Muscle layer of colon (tissue), 2 donors: Measurements from ENCODE around the gene EVX1.

ENCODE experiments used
- H3K27ac ChIP-seq: one replicate; pipeline ENCODE4 v1.7.0; 2013; ENCODE audit warnings: low read depth, mild to moderate bottlenecking, low read length, moderate library complexity
- H3K27me3 ChIP-seq, 2 donors: one replicate each; pipeline ENCODE4 v1.7.0; 2013; ENCODE audit warnings: low read length in 2 of 2, mild to moderate bottlenecking in 2 of 2; ENCODE audit not compliant: insufficient read depth in 2 of 2, control insufficient read depth in 1 of 2
- H3K36me3 ChIP-seq: one replicate; pipeline ENCODE4 v1.7.0; 2013; ENCODE audit warnings: mild to moderate bottlenecking, low read length; ENCODE audit not compliant: insufficient read depth
- H3K4me1 ChIP-seq: one replicate; pipeline ENCODE4 v1.7.0; 2013; ENCODE audit warnings: mild to moderate bottlenecking, low read length; ENCODE audit not compliant: insufficient read depth
- H3K4me3 ChIP-seq, 2 donors: one replicate each; pipeline ENCODE4 v1.7.0; 2013; ENCODE audit warnings: low read length in 2 of 2, low read depth in 1 of 2, mild to moderate bottlenecking in 1 of 2, moderate library complexity in 1 of 2
- H3K9ac ChIP-seq: one replicate; pipeline ENCODE4 v1.7.0; 2013; ENCODE audit warnings: low read length
- H3K9me3 ChIP-seq: one replicate; pipeline ENCODE4 v1.7.0; 2013; ENCODE audit warnings: mild to moderate bottlenecking, low read length
- donor health status: abdominal sarcoma.
- donor health status: Adenocarcinoma of cecum.

The EVX1 gene

DNA sequence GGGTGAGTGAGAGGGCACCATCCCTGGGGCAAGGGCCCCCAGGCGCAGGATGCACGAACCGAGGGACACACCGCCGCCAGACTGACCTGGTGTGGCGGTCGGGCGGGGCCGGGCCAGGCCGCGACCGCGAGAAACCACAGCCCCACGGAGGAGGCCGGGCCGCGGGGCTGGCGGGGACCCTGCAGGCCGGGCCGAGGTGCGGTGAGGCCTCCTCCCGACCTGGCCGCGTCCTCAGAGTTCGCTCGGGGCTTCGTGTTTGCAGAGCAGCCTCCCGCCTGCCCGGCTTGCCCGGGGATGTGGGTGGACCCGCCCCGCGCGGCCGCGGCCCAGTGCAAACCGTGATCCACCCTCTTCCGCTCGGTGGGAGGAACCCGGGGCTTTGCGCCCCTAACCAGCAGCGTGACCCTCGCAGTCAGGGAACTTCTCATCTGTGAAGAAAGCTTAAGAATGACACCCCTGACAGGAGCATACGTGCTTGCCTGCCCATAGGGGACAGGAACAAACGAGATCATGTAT lies 22.1 kb upstream of the EVX1 start:
- no peaks in the 10 kb centered on the region for H3K4me1 ChIP-seq
- no peaks in the 10 kb centered on the region for H3K36me3 ChIP-seq
- no peak overlapping the region for H3K9ac ChIP-seq
- no peak overlapping the region for H3K27ac ChIP-seq
- H3K4me3 ChIP-seq = no peak overlapping the region
- H3K27me3 ChIP-seq = peaks cover 41 to 70% of the 10 kb centered on the region in 2 donors
- H3K9me3 ChIP-seq = no peaks in the 10 kb centered on the region

GRCh38 chr7:27221201-27221797 lies 21.3 kb upstream of the EVX1 start:
- Histone ChIP-seq H3K4me3 (no peak overlapping the region), H3K27ac (no peak overlapping the region), H3K27me3 (peaks cover 47 to 78% of the 10 kb centered on the region in 2 donors), H3K9ac (no peak overlapping the region), H3K36me3 (no peaks in the 10 kb centered on the region), H3K9me3 (no peaks in the 10 kb centered on the region), H3K4me1 (no peaks in the 10 kb centered on the region)

- no peak overlapping the region for H3K4me3 ChIP-seq
- no peaks in the 10 kb centered on the region for H3K9me3 ChIP-seq
- no peak overlapping the region for H3K27ac ChIP-seq
- no peak overlapping the region for H3K9ac ChIP-seq
- H3K4me1 ChIP-seq = no peaks in the 10 kb centered on the region
- H3K27me3 ChIP-seq = peaks cover 47 to 76% of the 10 kb centered on the region in 2 donors
- H3K36me3 ChIP-seq = no peaks in the 10 kb centered on the region
These were observed 18.5 kb upstream of the EVX1 start for GRCh38 chr7:27223941-27224575.

- no peaks in the 10 kb centered on the region for H3K9me3 ChIP-seq
- H3K27ac ChIP-seq = no peak overlapping the region
- H3K36me3 ChIP-seq = no peaks in the 10 kb centered on the region
- H3K9ac ChIP-seq = no peak overlapping the region
- no peaks in the 10 kb centered on the region for H3K4me1 ChIP-seq
- peaks cover 47 to 64% of the 10 kb centered on the region in 2 donors for H3K27me3 ChIP-seq
- H3K4me3 ChIP-seq = no peak overlapping the region
These were observed 17.3 kb upstream of the EVX1 start for GRCh38 chr7:27224983-27225934.

DNA sequence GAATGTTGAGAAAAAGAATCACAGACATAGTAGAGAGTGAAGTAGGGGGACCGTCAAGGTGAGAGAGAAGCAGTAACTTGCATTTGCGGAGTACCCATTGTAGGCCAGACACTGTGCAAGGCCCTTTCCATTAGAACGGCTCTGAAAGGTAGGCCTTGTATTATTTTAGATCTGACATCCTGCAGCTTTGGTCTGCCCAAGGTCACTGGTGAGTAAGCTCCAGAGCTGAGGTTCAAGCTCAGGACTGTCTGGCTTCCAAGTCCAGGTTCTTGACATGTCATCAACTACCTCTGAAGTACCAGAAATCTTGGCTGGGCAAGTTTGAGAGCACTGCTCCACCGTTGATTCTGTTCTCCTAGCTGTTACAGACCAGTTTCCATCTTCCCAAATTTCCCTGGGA lies 13.2 kb upstream of the EVX1 start:
- no peaks in the 10 kb centered on the region for H3K9me3 ChIP-seq
- no peak overlapping the region for H3K4me3 ChIP-seq
- no peaks in the 10 kb centered on the region for H3K4me1 ChIP-seq
- no peak overlapping the region for H3K9ac ChIP-seq
- no peaks in the 10 kb centered on the region for H3K36me3 ChIP-seq
- peaks cover 16 to 22% of the 10 kb centered on the region in 2 donors for H3K27me3 ChIP-seq
- H3K27ac ChIP-seq = no peak overlapping the region

- Histone ChIP-seq H3K4me3 (peak overlapping the region; percentile 50 to 80), H3K9ac (no peak overlapping the region), H3K9me3 (no peaks in the 10 kb centered on the region), H3K27me3 (peaks cover 39 to 56% of the 10 kb centered on the region in 2 donors), H3K4me1 (peaks cover 16% of the 10 kb centered on the region), H3K27ac (no peak overlapping the region), H3K36me3 (no peaks in the 10 kb centered on the region)
These were observed 7.0 kb upstream of the EVX1 start for GRCh38 chr7:27235387-27236311.

- H3K4me1 ChIP-seq = peaks cover 23% of the 10 kb centered on the region
- H3K4me3 ChIP-seq = no peak overlapping the region
- no peak overlapping the region for H3K9ac ChIP-seq
- H3K27me3 ChIP-seq = peaks cover 61 to 77% of the 10 kb centered on the region in 2 donors
- H3K36me3 ChIP-seq = no peaks in the 10 kb centered on the region
- no peaks in the 10 kb centered on the region for H3K9me3 ChIP-seq
- H3K27ac ChIP-seq = no peak overlapping the region
These were observed 4.8 kb upstream of the EVX1 start for GRCh38 chr7:27237735-27238334.

- H3K4me3 ChIP-seq = no peak overlapping the region
- no peaks in the 10 kb centered on the region for H3K36me3 ChIP-seq
- H3K4me1 ChIP-seq = peaks cover 32% of the 10 kb centered on the region
- peaks cover 72 to 89% of the 10 kb centered on the region in 2 donors for H3K27me3 ChIP-seq
- H3K27ac ChIP-seq = no peak overlapping the region
- no peak overlapping the region for H3K9ac ChIP-seq
- H3K9me3 ChIP-seq = no peaks in the 10 kb centered on the region
These were observed 3.6 kb upstream of the EVX1 start for GRCh38 chr7:27238979-27239386.

DNA sequence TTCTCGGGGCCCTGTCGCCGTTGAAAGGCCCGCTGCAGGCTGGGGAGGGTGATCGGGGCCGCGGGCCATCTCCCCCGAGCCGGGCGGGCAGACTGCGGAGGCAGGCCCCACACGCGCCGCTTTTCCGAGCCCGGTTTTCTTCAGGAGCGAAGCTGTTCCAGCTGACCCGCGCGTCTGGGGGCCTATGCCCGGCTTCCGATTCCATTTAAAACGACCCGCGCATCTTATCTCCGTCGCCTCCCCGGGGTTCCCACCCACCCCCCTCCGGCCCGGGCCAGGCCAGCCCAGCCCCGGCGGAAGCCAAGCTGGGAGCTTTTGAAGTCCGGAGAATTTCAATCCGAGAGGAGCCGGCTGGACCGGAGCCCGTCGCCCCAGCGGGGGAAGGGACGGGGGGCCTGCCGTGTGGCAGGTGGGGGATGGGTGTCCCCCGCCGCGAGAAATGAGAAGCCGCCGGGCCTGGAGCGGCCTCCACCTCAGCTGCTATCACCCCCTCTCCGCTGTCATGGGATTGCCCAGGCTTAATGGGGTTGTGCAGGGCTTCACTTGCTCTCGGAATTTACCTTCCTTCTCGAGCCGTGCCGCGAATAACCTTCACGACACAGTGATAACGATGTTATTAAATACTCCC lies 3.1 kb upstream of the EVX1 start:
- H3K27me3 ChIP-seq = peaks cover 77 to 94% of the 10 kb centered on the region in 2 donors

More for the DNA sequence above, 3.1 kb upstream of the EVX1 start:
- H3K4me1 ChIP-seq = peaks cover 33% of the 10 kb centered on the region
- H3K4me3 ChIP-seq = no peak overlapping the region
- no peaks in the 10 kb centered on the region for H3K9me3 ChIP-seq
- H3K27ac ChIP-seq = no peak overlapping the region
- H3K9ac ChIP-seq = no peak overlapping the region
- no peaks in the 10 kb centered on the region for H3K36me3 ChIP-seq
